ENCODE data around the gene ULK4.
A peak's percentile ranks its signal among the peaks of the same experiment; 100 is the strongest.
"Not testable (repeated sequence)": the region's sequence is repeated elsewhere in the genome, so short reads cannot be mapped to it uniquely, and the experiment has no call there.

The ULK4 gene

DNA sequence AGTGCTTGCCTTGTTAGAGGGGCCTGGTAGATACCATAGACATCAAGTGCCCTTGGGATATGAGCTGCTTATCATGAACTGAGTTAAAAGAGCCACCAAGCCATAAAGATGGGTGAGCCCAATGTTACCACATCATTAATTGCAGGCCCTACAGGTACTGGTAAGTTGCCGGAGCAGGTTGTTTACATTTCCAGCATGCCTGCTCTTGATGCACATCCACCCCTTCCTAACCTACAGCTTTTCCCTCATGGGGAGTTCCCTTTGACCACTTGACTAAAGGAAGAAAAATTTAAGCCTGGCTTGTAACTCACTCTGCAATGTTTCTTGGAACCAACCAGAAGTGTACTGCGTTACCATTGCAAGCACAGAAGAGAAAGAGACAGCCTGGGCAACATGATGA is 24.7 kb upstream of the ULK4 start:
- Histone ChIP-seq H3K79me2 (ENCODE audit: low read length) (no peaks in the 10 kb centered on the region), H3K9ac (ENCODE audit: low read length) (no peak overlapping the region), H3K27ac (ENCODE audit: low read length) (no peak overlapping the region), H3K4me3 (ENCODE audit: low read length) (no peak overlapping the region), H3K36me3 (replicated peaks; ENCODE audit: low read depth, low read length) (no peaks in the 10 kb centered on the region), H4K20me1 (ENCODE audit: insufficient read depth, low read length) (no peaks in the 10 kb centered on the region), H3K9me3 (ENCODE audit: insufficient read depth, low read length) (peaks cover 3% of the 10 kb centered on the region; the same call in 1 of the 2 replicates), H3K27me3 (ENCODE audit: low read depth, low read length) (no peaks in the 10 kb centered on the region), H3K4me2 (ENCODE audit: low read length) (no peak overlapping the region), H3K4me1 (ENCODE audit: low read length) (peaks cover 4% of the 10 kb centered on the region; the same call in 1 of the 2 replicates), H2AFZ (ENCODE audit: low read depth, low read length) (no peak overlapping the region)
- TF ChIP-seq, protein P1, sequence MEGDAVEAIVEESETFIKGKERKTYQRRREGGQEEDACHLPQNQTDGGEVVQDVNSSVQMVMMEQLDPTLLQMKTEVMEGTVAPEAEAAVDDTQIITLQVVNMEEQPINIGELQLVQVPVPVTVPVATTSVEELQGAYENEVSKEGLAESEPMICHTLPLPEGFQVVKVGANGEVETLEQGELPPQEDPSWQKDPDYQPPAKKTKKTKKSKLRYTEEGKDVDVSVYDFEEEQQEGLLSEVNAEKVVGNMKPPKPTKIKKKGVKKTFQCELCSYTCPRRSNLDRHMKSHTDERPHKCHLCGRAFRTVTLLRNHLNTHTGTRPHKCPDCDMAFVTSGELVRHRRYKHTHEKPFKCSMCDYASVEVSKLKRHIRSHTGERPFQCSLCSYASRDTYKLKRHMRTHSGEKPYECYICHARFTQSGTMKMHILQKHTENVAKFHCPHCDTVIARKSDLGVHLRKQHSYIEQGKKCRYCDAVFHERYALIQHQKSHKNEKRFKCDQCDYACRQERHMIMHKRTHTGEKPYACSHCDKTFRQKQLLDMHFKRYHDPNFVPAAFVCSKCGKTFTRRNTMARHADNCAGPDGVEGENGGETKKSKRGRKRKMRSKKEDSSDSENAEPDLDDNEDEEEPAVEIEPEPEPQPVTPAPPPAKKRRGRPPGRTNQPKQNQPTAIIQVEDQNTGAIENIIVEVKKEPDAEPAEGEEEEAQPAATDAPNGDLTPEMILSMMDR (IDR thresholded peaks at IDR 0.05; ENCODE audit: low read depth, low read length) = no peak
- TF ChIP-seq EZH2phosphoT487 (IDR thresholded peaks at IDR 0.05; ENCODE audit: low read depth) = no peak

DNA sequence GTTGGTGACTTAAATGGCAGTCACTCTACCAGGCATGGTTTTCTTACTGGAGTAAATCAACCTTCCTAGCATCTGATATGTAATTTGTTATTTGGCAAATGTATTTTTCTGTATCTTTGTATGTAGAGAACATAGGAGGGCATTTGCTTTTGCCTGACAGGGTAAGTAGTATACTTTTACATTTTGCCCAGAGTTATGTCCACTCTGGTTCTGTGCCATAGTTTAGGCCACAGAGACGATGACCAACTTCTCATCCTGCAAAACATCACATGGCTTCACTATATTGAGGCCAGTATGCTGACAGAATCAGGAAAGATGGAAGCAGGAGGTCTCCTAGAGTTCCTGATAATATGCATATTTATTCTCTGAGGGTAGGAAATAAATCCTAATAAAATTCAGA is 23.1 kb upstream of the ULK4 start:
- TF ChIP-seq, protein P1 (IDR thresholded peaks at IDR 0.05; ENCODE audit: low read depth, low read length) = no peak
- TF ChIP-seq EZH2phosphoT487 (IDR thresholded peaks at IDR 0.05; ENCODE audit: low read depth) = no peak
- no peak overlapping the region for H3K9ac ChIP-seq (ENCODE audit: low read length)
- no peak overlapping the region for H3K27ac ChIP-seq (ENCODE audit: low read length)
- H3K36me3 ChIP-seq (replicated peaks; ENCODE audit: low read depth, low read length) = no peaks in the 10 kb centered on the region
- no peaks in the 10 kb centered on the region for H4K20me1 ChIP-seq (ENCODE audit: insufficient read depth, low read length)
- no peaks in the 10 kb centered on the region for H3K4me1 ChIP-seq (ENCODE audit: low read length)
- no peaks in the 10 kb centered on the region for H3K79me2 ChIP-seq (ENCODE audit: low read length)
- H3K4me3 ChIP-seq (ENCODE audit: low read length) = no peak overlapping the region
- no peak overlapping the region for H2AFZ ChIP-seq (ENCODE audit: low read depth, low read length)
- peaks cover 3% of the 10 kb centered on the region; the same call in 1 of the 2 replicates for H3K9me3 ChIP-seq (ENCODE audit: insufficient read depth, low read length)
- H3K4me2 ChIP-seq (ENCODE audit: low read length) = no peak overlapping the region
- H3K27me3 ChIP-seq (ENCODE audit: low read depth, low read length) = no peaks in the 10 kb centered on the region

DNA sequence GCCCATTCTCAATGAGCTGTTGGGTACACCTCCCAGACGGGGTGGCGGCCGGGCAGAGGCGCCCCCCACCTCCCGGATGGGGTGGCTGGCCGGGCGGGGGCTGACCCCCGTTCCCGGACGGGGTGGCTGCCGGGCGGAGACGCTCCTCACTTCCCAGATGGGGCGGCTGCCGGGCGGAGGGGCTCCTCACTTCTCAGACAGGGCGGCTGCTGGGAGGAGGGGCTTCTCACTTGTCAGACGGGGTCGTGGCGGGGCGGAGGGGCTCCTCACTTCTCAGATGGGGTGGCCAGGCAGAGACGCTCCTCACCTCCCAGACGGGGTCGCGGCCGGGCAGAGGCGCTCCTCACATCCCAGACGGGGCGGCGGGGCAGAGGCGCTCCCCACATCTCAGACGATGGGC is 21.2 kb upstream of the ULK4 start:
- not testable (repeated sequence) for H3K4me1 ChIP-seq (ENCODE audit: low read length); H2AFZ ChIP-seq (ENCODE audit: low read depth, low read length); H3K9ac ChIP-seq (ENCODE audit: low read length); H3K4me2 ChIP-seq (ENCODE audit: low read length); H3K79me2 ChIP-seq (ENCODE audit: low read length); H3K27ac ChIP-seq (ENCODE audit: low read length); H4K20me1 ChIP-seq (ENCODE audit: insufficient read depth, low read length); H3K9me3 ChIP-seq (ENCODE audit: insufficient read depth, low read length); H3K4me3 ChIP-seq (ENCODE audit: low read length); H3K27me3 ChIP-seq (ENCODE audit: low read depth, low read length); H3K36me3 ChIP-seq (replicated peaks; ENCODE audit: low read depth, low read length)

DNA sequence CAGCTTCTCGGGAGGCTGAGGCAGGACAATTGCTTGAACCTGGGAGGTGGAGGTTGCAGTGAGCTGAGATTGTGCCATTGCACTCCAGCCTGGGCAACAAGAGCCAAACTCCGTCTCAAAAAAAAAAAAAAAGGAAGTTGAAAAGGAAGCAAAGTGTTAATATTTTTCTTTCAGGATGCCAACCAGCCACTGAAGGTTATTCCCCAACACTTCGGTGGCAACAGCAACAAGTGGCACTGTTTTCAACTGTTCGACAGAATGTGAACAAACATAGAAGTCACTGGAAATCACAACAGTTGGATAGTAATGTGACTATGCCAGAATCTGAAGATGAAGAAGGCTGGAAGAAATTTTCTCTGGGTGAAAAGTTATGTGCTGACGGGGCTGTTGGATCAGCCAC is 15.5 kb upstream of the ULK4 start:
- not testable (repeated sequence) for H3K9ac ChIP-seq (ENCODE audit: low read length); H3K27ac ChIP-seq (ENCODE audit: low read length); H3K36me3 ChIP-seq (replicated peaks; ENCODE audit: low read depth, low read length); H3K27me3 ChIP-seq (ENCODE audit: low read depth, low read length); H3K79me2 ChIP-seq (ENCODE audit: low read length); H3K9me3 ChIP-seq (ENCODE audit: insufficient read depth, low read length); H2AFZ ChIP-seq (ENCODE audit: low read depth, low read length); H3K4me1 ChIP-seq (ENCODE audit: low read length); H4K20me1 ChIP-seq (ENCODE audit: insufficient read depth, low read length)
- H3K4me3 ChIP-seq (ENCODE audit: low read length) = peak overlapping the region; percentile 41; the same call in 1 of the 2 replicates
- H3K4me2 ChIP-seq (ENCODE audit: low read length) = peak overlapping the region; percentile 48

DNA sequence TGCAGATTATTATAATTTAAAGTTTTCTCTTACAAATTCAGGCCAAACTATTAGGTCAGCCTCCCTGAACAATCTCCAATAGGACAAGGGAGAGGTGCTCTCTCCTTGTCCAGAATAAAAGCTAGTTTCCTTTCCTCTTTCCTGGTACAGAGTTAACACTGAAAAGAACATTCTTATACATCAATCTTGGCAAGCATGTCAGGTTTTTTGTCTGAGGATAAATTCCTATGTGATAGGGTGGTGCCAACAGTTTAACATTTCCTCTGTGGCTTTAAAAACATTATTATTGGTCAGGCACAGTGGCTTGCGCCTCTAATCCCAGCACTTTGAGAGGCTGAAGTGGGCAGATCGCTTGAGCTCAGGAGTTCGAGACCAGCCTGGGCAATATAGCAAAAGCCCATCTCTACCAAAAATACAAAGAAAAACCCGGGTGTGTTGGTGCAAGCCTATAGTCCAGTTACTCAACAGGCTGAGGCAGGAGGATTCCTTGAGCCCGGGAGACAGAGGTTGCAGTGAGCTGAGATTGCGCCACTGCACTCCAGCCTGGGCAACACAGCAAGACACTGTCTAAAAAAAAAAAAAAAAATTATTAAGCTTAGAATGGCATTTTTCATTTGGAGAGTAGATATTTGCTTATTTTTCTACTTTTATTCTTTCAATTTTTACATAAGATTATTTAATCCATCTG is 13.7 kb upstream of the ULK4 start:
- Histone ChIP-seq H3K9me3 (ENCODE audit: insufficient read depth, low read length) (no peaks in the 10 kb centered on the region), H3K36me3 (replicated peaks; ENCODE audit: low read depth, low read length) (no peaks in the 10 kb centered on the region), H2AFZ (ENCODE audit: low read depth, low read length) (no peak overlapping the region), H3K4me2 (ENCODE audit: low read length) (no peak overlapping the region), H3K9ac (ENCODE audit: low read length) (no peak overlapping the region), H3K27ac (ENCODE audit: low read length) (no peak overlapping the region), H3K27me3 (ENCODE audit: low read depth, low read length) (no peaks in the 10 kb centered on the region), H3K4me3 (ENCODE audit: low read length) (no peak overlapping the region), H3K4me1 (ENCODE audit: low read length) (peaks cover 9% of the 10 kb centered on the region), H4K20me1 (ENCODE audit: insufficient read depth, low read length) (no peaks in the 10 kb centered on the region), H3K79me2 (ENCODE audit: low read length) (no peaks in the 10 kb centered on the region)
- no peak for TF ChIP-seq EZH2phosphoT487 (IDR thresholded peaks at IDR 0.05; ENCODE audit: low read depth)
- TF ChIP-seq, protein P1 (IDR thresholded peaks at IDR 0.05; ENCODE audit: low read depth, low read length) = no peak

Data from OCI-LY3 (cell line).